Astrocyte of the cerebellum (primary cell): ENCODE measurements around the gene SLMAP.

Experiments used
- DNase-seq: peaks from one replicate; pipeline ENCODE4 v3.0.0-alpha.2; 2011; ENCODE audit warnings: low read depth
- H3K4me3 ChIP-seq: 2 replicates; pipeline ENCODE4 v1.5.1; 2011; ENCODE audit warnings: mild to moderate bottlenecking, low read depth, low read length, moderate library complexity
- in situ Hi-C: cut with HindIII; loops from 2 replicates; pipeline ENCODE4 v1.10.0; 2017; ENCODE audit warnings: low sequenced_read_pairs
- TF ChIP-seq, protein P1 (sequence below): IDR thresholded peaks from 2 replicates; pipeline ENCODE4 v1.5.1; 2012; ENCODE audit warnings: low read length, low read depth, moderate library complexity, mild to moderate bottlenecking; ENCODE audit errors: missing control alignments

Gene SLMAP

DNA sequence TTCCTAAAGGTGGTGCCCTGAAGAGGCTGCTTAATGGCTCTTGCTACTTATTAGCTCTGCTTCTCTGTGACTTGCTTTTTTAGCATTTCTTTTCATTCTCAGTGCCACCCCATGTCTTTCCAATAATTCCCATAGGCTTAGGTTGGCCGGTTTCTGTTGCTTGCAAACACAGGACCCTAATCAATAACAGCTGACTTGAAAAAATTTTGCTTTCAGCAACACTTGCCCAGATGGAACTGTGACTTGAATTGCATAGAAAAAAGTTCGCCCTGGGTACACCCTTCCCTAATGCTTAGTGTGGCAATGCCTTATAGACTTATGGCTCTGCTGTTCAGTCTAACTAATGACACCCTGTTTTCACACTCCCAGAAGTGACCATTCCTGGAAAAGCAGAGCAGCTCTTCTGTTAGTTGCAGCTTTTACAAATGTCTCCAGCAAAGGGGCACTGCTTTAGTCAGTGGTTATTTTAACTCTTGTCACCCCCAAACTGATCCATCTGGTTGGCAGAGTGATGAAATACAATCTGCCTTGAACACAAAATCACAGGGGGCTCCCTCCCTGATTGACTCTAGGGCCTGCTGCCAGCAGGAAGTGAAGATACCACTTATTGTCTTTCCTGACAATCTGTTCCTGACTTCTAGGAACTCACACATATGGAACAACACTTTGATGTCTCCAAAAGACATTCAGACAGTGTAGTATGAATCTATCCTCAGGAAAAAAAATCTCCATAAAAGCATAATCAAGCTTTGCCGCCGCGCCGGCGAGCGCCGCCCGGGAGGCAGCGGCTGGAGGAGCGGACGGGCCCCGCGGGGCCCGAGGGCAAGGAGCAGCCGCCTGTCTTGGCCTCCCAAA, 9.7 kb upstream of the SLMAP start:
- no peak overlapping the region for H3K4me3 ChIP-seq
- DNase-seq: no peak
- in situ Hi-C loops: no loop called here
- TF ChIP-seq, protein P1, sequence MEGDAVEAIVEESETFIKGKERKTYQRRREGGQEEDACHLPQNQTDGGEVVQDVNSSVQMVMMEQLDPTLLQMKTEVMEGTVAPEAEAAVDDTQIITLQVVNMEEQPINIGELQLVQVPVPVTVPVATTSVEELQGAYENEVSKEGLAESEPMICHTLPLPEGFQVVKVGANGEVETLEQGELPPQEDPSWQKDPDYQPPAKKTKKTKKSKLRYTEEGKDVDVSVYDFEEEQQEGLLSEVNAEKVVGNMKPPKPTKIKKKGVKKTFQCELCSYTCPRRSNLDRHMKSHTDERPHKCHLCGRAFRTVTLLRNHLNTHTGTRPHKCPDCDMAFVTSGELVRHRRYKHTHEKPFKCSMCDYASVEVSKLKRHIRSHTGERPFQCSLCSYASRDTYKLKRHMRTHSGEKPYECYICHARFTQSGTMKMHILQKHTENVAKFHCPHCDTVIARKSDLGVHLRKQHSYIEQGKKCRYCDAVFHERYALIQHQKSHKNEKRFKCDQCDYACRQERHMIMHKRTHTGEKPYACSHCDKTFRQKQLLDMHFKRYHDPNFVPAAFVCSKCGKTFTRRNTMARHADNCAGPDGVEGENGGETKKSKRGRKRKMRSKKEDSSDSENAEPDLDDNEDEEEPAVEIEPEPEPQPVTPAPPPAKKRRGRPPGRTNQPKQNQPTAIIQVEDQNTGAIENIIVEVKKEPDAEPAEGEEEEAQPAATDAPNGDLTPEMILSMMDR: no peak

DNA sequence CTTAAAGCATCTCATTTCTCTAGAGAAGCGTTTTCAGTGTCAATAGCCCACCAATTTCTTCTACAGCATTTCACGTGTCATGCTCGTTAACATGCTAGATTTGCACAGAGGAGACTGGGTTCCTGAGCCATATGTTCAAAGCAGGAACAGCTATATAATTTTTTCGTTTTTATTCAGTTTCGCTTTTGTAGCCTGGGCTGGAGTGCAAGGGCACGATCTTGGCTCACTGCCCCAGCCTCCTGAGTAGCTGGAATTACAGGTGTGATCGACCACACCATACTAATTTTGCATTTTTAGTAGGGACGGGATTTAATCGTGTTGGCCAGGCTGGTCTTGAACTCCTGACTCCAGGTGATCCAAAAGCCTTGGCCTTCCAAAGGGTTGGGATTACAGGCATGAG, 6.6 kb upstream of the SLMAP start:
- TF ChIP-seq, protein P1: no peak
- no peak for DNase-seq
- in situ Hi-C loops: no loop called here
- H3K4me3 ChIP-seq: no peak overlapping the region

DNA sequence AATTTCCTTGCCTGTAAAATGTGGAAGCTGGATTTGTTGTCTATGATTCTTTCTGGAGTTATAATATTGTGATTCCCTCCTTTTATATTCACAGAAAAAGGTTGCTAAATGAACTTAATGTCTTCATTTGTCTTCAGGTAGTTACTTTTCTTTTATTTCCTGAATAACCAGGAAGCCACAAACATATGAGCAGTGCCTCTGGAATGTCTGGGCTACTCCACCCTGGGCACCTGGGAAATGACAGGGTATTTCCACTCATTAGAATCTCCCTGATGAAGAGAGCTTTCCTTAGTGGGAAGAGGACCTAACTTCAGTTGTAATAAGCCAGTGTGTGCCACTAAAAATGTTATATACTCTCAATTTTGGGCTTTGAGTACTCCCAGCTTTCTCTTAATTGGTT, 3.8 kb upstream of the SLMAP start:
- in situ Hi-C loops: no loop called here
- TF ChIP-seq, protein P1: no peak
- H3K4me3 ChIP-seq: no peak overlapping the region
- no peak for DNase-seq

DNA sequence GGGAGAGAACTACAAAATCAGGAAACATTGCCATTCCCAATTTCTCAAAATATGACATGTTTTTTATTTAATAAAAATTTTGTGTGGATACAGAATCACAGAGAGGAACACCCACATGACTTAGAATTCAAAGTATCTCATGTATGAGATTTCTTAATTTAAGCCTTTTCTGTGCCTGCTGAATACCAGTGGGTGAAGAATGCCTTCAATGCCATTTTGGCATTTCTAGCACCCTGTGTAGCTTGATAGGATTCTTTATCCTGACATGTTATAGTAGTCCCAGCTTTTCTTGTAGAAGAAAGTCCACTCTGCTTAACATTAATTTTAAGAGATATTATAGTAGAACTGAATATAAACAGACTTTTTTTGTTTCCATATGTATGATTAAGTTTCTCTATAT, 3.1 kb upstream of the SLMAP start:
- DNase-seq: no peak
- H3K4me3 ChIP-seq: no peak overlapping the region
- in situ Hi-C loops: no loop called here
- TF ChIP-seq, protein P1: no peak

DNA sequence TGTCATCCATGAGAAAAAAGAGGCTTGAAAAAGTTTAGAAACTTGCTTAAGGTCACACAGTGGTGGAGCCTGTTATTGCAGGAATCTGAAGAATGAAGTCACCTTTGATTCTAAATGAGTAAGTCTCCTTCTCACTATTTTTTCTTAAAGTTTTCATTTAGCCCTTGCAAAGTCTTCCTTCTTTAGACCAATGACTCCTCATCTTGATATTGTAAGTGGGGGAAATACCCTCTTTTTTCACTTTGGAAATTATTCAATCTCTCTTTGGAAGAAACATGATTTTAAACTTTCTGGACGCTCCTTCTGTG, 787 bp upstream of the SLMAP start:
- in situ Hi-C loops: no loop called here
- no peak for DNase-seq
- TF ChIP-seq, protein P1: peak; percentile 23
- H3K4me3 ChIP-seq: peak overlapping the region; percentile 74

DNA sequence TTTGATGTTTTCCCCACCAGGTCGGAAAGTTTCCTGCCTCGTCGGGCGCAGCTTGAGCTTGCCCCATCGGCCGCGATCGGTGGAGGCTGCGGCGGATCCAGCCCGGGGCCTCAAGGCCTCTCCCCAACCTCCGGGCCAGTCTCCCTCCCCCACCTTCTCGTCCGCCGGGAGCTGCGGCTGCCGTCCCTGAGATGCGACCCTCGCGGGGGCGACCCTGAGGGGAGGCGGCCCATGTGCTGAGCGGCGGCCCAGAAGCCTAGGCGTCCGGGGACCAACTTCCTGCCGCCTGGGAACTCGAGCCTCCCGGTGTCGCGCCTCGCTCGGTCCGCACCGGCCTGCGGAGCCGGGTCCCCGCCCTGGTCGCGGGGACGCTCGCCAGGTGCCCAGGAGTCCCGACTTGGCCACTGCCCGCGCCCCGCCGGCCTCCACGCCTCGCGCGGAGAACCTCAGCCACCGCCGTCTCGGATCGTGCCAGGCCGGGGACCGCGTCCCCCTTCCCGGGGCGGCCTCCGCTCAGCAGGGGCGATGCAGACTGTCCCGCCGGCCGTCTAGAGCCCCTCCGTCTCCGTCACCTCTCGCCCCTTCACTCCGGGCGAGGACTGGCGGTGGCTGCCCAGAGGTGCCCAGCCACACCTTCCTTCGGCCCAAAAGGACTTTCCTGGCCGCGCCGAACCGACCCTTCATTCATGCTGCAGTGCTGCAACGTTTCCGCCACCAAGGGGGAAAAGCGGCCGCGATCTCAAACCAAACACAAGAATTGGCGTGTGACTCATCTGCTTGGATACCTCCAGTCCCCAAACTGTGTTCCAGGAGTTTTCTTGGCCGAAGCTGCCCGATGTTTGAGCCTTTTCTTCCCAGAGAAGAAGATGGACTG, 656 bp downstream of the SLMAP start:
- no peak for DNase-seq
- TF ChIP-seq, protein P1: no peak
- peak overlapping the region; percentile 74 for H3K4me3 ChIP-seq
- in situ Hi-C loops: no loop called here
